Neural cell (in vitro differentiated cells): Measurements from ENCODE around the gene ADAMTSL2. TPM values are rescaled to one million over a fixed set of nuclear protein-coding genes. Genes with fewer than 3 reads are reported as not detected.

Source experiments
- H2AFZ ChIP-seq: fragments of 200-600, 300-800 bp; sonication (generic), shearing (Covaris generic); 2 replicates; pipeline ENCODE4 v1.6.0; 2014; ENCODE audit warnings: low read depth, mild to moderate bottlenecking, antibody characterized with exemption, low read length, moderate library complexity
- H3F3A ChIP-seq: fragments of 200-600 bp; shearing (Covaris generic); 2 replicates; pipeline ENCODE4 v1.6.1; 2016; ENCODE audit warnings: mild to moderate bottlenecking, moderate library complexity, mixed read lengths, antibody characterized with exemption, low read length; ENCODE audit not compliant: insufficient read depth, poor library complexity, severe bottlenecking
- H3K27ac ChIP-seq: fragments of 200-600, 300-800 bp; sonication (generic), shearing (Covaris generic); 2 replicates; pipeline ENCODE4 v1.5.1; 2014; ENCODE audit warnings: mild to moderate bottlenecking, low read length, moderate library complexity
- H3K27me3 ChIP-seq: fragments of 300-800, 200-600 bp; sonication (generic), shearing (Covaris generic); 2 replicates; pipeline ENCODE4 v1.6.0; 2014; ENCODE audit warnings: mild to moderate bottlenecking, low read depth, low read length, moderate library complexity; ENCODE audit not compliant: insufficient read depth
- H3K36me3 ChIP-seq: fragments of 300-800, 200-600 bp; sonication (generic), shearing (Covaris generic); 2 replicates; pipeline ENCODE4 v1.5.1; 2014; ENCODE audit warnings: mild to moderate bottlenecking, antibody characterized with exemption, low read length, moderate library complexity; ENCODE audit not compliant: insufficient read depth
- H3K4me2 ChIP-seq: fragments of 300-800, 200-600 bp; sonication (generic), shearing (Covaris generic); 2 replicates; pipeline ENCODE4 v1.6.0; 2014; ENCODE audit warnings: mild to moderate bottlenecking, low read length
- H3K4me3 ChIP-seq: fragments of 300-800, 200-600 bp; sonication (generic), shearing (Covaris generic); 2 replicates; pipeline ENCODE4 v1.5.1; 2014; ENCODE audit warnings: mild to moderate bottlenecking, low read length, moderate library complexity
- H3K79me2 ChIP-seq: fragments of 200-600 bp; shearing (Covaris generic); replicated peaks from 2 replicates; pipeline ENCODE4 v1.6.0; 2014; ENCODE audit warnings: mild to moderate bottlenecking, low read length, moderate library complexity; ENCODE audit not compliant: insufficient read depth
- H3K9ac ChIP-seq: fragments of 300-800, 200-600 bp; sonication (generic), shearing (Covaris generic); 2 replicates; pipeline ENCODE4 v1.6.1; 2016; ENCODE audit warnings: mild to moderate bottlenecking, low read length, mixed read lengths
- H3K9me2 ChIP-seq: fragments of 200-600 bp; shearing (Covaris generic); 2 replicates; pipeline ENCODE4 v1.6.1; 2016; ENCODE audit warnings: mild to moderate bottlenecking, low read length, mixed read lengths; ENCODE audit not compliant: insufficient read depth
- H3K9me3 ChIP-seq: fragments of 200-600, 300-800 bp; sonication (generic), shearing (Covaris generic); 2 replicates; pipeline ENCODE4 v1.6.1; 2016; ENCODE audit warnings: mild to moderate bottlenecking, mixed run types, low read length, moderate library complexity, mixed read lengths
- H4K20me1 ChIP-seq: fragments of 200-600 bp; shearing (Covaris generic); 2 replicates; pipeline ENCODE4 v1.6.1; 2016; ENCODE audit warnings: mild to moderate bottlenecking, mixed run types; ENCODE audit not compliant: insufficient read depth
- EP300 ChIP-seq: fragments of 450-650 bp; conservative IDR thresholded peaks from 2 replicates; pipeline ENCODE4 v1.6.1; 2014; ENCODE audit warnings: antibody characterized with exemption, mild to moderate bottlenecking, moderate library complexity; ENCODE audit not compliant: poor library complexity, severe bottlenecking
- EZH2 ChIP-seq: fragments of 200-600, 300-800 bp; shearing (Covaris generic), sonication (generic); IDR thresholded peaks from 2 replicates; pipeline ENCODE4 v1.6.1; 2014; ENCODE audit warnings: antibody characterized with exemption, low read length, borderline replicate concordance, mild to moderate bottlenecking; ENCODE audit not compliant: insufficient read depth, poor library complexity, severe bottlenecking
- MXI1 ChIP-seq: fragments of 450-650 bp; conservative IDR thresholded peaks from 2 replicates; pipeline ENCODE4 v1.6.1; 2014; ENCODE audit warnings: antibody characterized with exemption, mild to moderate bottlenecking; ENCODE audit not compliant: poor library complexity, severe bottlenecking
- POLR2AphosphoS5 ChIP-seq: IDR thresholded peaks from 2 replicates; pipeline ENCODE4 v1.6.1; 2012
- RAD21 ChIP-seq: fragments of 450-650 bp; conservative IDR thresholded peaks from 2 replicates; pipeline ENCODE4 v1.6.1; 2014; ENCODE audit warnings: antibody characterized with exemption, mild to moderate bottlenecking, moderate library complexity
- SMC3 ChIP-seq: fragments of 450-650 bp; conservative IDR thresholded peaks from 2 replicates; pipeline ENCODE4 v1.6.1; 2014; ENCODE audit warnings: antibody characterized with exemption, mild to moderate bottlenecking, moderate library complexity; ENCODE audit not compliant: poor library complexity
- TAF1 ChIP-seq: IDR thresholded peaks from 2 replicates; pipeline ENCODE4 v1.6.1; 2012; ENCODE audit warnings: low read depth
- polyA plus RNA-seq: library from polyadenylated mRNA; depleted of rRNA; stranded (reverse); fragments of >200 nt; gene quantifications from 2 replicates; pipeline ENCODE4 v1.2.3, GENCODE V29; 2014
- TF ChIP-seq, protein P1 (sequence below): fragments of 450-650 bp; IDR thresholded peaks from 2 replicates; pipeline ENCODE4 v1.5.1; 2014; ENCODE audit warnings: antibody characterized with exemption, mild to moderate bottlenecking, moderate library complexity; ENCODE audit not compliant: poor library complexity, severe bottlenecking
- TF ChIP-seq, protein P2 (sequence below): IDR thresholded peaks from 2 replicates; pipeline ENCODE4 v1.6.1; 2012; ENCODE audit warnings: borderline replicate concordance

The ADAMTSL2 gene
- polyA plus RNA-seq, 1 donor from 2014 or later: 0.85 TPM

DNA sequence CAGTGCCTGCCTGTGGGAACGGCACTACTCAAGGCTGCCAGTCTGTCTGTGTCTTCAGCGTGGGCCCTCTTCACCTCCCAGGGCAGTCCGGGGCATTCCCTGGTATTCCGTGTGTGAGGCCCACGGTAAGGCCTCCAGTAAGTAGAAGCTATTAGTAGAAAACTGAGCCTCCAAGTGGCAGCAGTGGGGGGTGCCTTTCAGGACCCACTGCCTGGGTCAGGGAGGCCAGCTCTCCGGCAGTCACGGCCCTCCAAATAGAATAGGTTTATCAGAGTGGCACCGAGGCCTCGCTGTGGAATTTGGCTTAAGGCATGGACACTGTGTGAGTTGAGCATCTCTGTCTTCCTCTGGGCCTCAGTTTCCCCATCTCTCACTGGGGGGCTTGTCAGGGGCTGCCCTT is 23.1 kb downstream of the ADAMTSL2 start:
- Histone ChIP-seq H3K4me3 (no peak overlapping the region), H3K36me3 (no peaks in the 10 kb centered on the region), H3K9me2 (no peaks in the 10 kb centered on the region), H3K9me3 (no peaks in the 10 kb centered on the region), H3K27me3 (no peaks in the 10 kb centered on the region), H3K79me2 (no peaks in the 10 kb centered on the region), H3K9ac (no peak overlapping the region), H3K4me2 (no peak overlapping the region), H3F3A (no peaks in the 10 kb centered on the region), H2AFZ (no peak overlapping the region), H4K20me1 (no peaks in the 10 kb centered on the region), H3K27ac (no peak overlapping the region)
- TF ChIP-seq POLR2AphosphoS5 (no peak), EP300 (no peak), MXI1 (no peak), RAD21 (no peak), SMC3 (no peak), TAF1 (no peak), EZH2 (no peak)
- TF ChIP-seq, protein P1, sequence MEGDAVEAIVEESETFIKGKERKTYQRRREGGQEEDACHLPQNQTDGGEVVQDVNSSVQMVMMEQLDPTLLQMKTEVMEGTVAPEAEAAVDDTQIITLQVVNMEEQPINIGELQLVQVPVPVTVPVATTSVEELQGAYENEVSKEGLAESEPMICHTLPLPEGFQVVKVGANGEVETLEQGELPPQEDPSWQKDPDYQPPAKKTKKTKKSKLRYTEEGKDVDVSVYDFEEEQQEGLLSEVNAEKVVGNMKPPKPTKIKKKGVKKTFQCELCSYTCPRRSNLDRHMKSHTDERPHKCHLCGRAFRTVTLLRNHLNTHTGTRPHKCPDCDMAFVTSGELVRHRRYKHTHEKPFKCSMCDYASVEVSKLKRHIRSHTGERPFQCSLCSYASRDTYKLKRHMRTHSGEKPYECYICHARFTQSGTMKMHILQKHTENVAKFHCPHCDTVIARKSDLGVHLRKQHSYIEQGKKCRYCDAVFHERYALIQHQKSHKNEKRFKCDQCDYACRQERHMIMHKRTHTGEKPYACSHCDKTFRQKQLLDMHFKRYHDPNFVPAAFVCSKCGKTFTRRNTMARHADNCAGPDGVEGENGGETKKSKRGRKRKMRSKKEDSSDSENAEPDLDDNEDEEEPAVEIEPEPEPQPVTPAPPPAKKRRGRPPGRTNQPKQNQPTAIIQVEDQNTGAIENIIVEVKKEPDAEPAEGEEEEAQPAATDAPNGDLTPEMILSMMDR: no peak
- TF ChIP-seq, protein P2, sequence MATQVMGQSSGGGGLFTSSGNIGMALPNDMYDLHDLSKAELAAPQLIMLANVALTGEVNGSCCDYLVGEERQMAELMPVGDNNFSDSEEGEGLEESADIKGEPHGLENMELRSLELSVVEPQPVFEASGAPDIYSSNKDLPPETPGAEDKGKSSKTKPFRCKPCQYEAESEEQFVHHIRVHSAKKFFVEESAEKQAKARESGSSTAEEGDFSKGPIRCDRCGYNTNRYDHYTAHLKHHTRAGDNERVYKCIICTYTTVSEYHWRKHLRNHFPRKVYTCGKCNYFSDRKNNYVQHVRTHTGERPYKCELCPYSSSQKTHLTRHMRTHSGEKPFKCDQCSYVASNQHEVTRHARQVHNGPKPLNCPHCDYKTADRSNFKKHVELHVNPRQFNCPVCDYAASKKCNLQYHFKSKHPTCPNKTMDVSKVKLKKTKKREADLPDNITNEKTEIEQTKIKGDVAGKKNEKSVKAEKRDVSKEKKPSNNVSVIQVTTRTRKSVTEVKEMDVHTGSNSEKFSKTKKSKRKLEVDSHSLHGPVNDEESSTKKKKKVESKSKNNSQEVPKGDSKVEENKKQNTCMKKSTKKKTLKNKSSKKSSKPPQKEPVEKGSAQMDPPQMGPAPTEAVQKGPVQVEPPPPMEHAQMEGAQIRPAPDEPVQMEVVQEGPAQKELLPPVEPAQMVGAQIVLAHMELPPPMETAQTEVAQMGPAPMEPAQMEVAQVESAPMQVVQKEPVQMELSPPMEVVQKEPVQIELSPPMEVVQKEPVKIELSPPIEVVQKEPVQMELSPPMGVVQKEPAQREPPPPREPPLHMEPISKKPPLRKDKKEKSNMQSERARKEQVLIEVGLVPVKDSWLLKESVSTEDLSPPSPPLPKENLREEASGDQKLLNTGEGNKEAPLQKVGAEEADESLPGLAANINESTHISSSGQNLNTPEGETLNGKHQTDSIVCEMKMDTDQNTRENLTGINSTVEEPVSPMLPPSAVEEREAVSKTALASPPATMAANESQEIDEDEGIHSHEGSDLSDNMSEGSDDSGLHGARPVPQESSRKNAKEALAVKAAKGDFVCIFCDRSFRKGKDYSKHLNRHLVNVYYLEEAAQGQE: no peak

DNA sequence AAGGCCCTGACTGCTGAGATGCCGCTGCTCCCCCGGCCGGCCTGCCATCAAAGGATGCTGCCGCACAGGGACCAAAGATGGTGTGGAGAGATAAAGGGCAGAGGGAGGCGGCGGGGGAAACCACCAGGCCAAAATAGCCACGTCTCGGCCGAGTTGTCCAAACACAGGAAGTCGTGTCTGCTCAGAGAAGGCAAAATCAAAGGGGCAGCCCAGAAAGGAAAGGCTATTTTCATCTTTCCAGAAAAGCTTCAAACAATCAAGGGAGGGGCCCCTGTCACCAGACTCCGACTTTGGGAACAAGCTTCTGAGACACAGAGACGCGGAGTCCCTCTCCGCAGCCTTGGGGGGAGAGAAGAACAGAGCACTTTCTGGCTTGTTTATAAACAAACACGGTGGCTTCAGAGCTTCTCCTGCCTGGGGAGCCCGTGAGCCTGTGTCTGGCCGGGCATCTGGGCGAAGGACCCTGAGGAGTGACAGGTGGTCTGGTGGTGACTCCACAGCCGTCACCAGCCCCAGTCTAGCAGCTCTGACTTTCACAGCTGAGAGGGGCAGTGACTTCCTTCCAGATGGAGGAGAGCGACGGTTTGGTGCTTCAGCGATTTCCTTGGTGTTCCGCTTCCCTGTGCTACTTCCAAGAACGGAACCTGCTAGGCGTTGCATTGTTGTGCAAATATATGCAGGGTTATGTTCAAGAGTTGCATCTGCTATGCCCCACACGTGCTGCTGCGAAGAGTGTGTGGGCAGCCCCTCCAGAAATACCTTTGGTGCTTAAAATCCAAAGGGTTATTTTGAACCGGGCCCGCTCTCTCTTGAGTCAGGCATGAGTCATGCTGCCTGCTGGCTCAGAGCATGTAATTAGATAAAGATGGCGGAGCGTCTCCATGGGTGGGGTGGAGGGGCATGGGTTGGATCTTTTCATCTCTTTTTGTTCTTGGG is 24.0 kb downstream of the ADAMTSL2 start:
- Histone ChIP-seq H3K9me2 (no peaks in the 10 kb centered on the region), H3K4me3 (no peak overlapping the region), H3K4me2 (no peak overlapping the region), H3K9me3 (no peaks in the 10 kb centered on the region), H4K20me1 (no peaks in the 10 kb centered on the region), H3K36me3 (no peaks in the 10 kb centered on the region), H3F3A (no peaks in the 10 kb centered on the region), H3K27me3 (no peaks in the 10 kb centered on the region), H3K79me2 (no peaks in the 10 kb centered on the region), H3K27ac (no peak overlapping the region), H2AFZ (no peak overlapping the region), H3K9ac (no peak overlapping the region)
- TF ChIP-seq, protein P1: no peak
- no peak for TF ChIP-seq MXI1
- TF ChIP-seq SMC3: no peak
- TF ChIP-seq, protein P2: no peak
- no peak for TF ChIP-seq RAD21
- no peak for TF ChIP-seq EP300
- no peak for TF ChIP-seq EZH2
- no peak for TF ChIP-seq TAF1
- no peak for TF ChIP-seq POLR2AphosphoS5
